Measurements from ENCODE around the gene MAPRE3. TPM values are rescaled to one million over a fixed set of nuclear protein-coding genes. Genes with fewer than 3 reads are reported as not detected.

Gene MAPRE3
- total and polyA plus RNA-seq, 9 of the 15 experiments (the other 6 are each of a cell fraction or from before 2014, with no cell fraction given) = 0.70 to 43.2 (median 12.6) TPM

DNA sequence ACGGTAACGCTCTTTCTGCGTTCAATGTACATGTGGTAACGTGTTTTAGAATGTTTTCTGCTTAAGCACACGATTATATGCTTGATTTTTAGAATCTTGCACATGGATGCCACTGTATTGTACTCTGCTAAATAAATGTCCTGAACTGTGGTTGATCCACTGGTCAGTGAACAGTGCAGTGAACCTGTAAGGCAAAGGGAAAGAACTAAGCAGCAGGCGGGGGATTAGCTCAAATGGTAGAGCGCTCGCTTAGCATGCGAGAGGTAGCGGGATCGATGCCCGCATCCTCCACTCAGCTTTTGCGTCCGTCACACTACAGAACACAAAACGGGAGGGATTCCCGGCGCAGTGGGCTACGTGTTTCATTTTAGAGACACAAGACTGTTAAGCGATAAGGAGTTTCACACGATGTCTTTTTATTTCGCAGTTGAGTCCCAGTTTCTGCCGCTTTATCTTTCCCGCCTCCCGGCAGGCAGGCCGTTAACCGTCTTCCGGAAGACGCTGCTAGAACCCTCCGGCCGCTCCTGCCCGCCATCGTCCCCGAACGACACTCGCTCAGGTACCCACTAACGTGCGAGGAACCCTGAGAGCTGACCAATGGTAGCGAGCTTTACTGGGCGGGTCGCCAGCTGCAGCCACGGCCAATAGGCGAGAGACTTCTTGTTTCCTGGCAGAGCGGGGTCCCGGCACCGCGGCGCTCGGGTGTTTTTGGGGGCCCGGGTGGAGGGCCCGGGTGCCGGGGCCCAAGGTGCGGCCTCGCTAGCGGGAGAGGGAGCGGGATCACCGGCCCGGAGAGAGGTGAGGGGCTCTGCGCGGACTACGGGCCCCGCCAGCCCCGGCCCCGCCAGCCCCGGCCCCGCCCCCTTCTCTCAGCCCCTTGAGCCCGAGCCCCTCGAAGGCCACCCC, 80.8 kb downstream of the MAPRE3 start, which contains the start of gene AGBL5 (continued):
- TF ChIP-seq, protein P1, sequence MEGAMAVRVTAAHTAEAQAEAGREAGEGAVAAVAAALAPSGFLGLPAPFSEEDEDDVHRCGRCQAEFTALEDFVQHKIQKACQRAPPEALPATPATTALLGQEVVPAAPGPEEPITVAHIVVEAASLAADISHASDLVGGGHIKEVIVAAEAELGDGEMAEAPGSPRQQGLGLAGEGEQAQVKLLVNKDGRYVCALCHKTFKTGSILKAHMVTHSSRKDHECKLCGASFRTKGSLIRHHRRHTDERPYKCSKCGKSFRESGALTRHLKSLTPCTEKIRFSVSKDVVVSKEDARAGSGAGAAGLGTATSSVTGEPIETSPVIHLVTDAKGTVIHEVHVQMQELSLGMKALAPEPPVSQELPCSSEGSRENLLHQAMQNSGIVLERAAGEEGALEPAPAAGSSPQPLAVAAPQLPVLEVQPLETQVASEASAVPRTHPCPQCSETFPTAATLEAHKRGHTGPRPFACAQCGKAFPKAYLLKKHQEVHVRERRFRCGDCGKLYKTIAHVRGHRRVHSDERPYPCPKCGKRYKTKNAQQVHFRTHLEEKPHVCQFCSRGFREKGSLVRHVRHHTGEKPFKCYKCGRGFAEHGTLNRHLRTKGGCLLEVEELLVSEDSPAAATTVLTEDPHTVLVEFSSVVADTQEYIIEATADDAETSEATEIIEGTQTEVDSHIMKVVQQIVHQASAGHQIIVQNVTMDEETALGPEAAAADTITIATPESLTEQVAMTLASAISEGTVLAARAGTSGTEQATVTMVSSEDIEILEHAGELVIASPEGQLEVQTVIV (CRISPR knock-in tag; IDR thresholded peaks at IDR 0.05; ENCODE audit: borderline replicate concordance) = no peak
- no peak; the same call in 1 of the 2 replicates for TF ChIP-seq ZNF431 (CRISPR knock-in tag; IDR thresholded peaks at IDR 0.05)
- TF ChIP-seq, protein P2, sequence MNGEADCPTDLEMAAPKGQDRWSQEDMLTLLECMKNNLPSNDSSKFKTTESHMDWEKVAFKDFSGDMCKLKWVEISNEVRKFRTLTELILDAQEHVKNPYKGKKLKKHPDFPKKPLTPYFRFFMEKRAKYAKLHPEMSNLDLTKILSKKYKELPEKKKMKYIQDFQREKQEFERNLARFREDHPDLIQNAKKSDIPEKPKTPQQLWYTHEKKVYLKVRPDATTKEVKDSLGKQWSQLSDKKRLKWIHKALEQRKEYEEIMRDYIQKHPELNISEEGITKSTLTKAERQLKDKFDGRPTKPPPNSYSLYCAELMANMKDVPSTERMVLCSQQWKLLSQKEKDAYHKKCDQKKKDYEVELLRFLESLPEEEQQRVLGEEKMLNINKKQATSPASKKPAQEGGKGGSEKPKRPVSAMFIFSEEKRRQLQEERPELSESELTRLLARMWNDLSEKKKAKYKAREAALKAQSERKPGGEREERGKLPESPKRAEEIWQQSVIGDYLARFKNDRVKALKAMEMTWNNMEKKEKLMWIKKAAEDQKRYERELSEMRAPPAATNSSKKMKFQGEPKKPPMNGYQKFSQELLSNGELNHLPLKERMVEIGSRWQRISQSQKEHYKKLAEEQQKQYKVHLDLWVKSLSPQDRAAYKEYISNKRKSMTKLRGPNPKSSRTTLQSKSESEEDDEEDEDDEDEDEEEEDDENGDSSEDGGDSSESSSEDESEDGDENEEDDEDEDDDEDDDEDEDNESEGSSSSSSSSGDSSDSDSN (IDR thresholded peaks at IDR 0.05; ENCODE audit: borderline replicate concordance in 1 of 2, low read depth in 2 of 2, low read length in 2 of 2) = no peak
- TF ChIP-seq PHTF2 (CRISPR knock-in tag; IDR thresholded peaks at IDR 0.05) = no peak
- TF ChIP-seq MEIS2 (IDR thresholded peaks at IDR 0.05; ENCODE audit: partially characterized antibody) = no peak
- TF ChIP-seq ZNF384 (IDR thresholded peaks at IDR 0.05; ENCODE audit: low read depth, low read length) = no peak
- no peak for TF ChIP-seq GTF2F1 (IDR thresholded peaks at IDR 0.05; ENCODE audit: low read depth, low read length)
- TF ChIP-seq, protein P3, sequence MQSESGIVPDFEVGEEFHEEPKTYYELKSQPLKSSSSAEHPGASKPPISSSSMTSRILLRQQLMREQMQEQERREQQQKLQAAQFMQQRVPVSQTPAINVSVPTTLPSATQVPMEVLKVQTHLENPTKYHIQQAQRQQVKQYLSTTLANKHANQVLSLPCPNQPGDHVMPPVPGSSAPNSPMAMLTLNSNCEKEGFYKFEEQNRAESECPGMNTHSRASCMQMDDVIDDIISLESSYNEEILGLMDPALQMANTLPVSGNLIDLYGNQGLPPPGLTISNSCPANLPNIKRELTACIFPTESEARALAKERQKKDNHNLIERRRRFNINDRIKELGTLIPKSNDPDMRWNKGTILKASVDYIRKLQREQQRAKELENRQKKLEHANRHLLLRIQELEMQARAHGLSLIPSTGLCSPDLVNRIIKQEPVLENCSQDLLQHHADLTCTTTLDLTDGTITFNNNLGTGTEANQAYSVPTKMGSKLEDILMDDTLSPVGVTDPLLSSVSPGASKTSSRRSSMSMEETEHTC (IDR thresholded peaks at IDR 0.05) = no peak
- TF ChIP-seq RNF2 (IDR thresholded peaks at IDR 0.05) = peak; percentile 88
- TF ChIP-seq RBM22 (IDR thresholded peaks at IDR 0.05; ENCODE audit: low read depth, low read length, poor library complexity, severe bottlenecking) = peak; percentile 28
- TF ChIP-seq CTCF (IDR thresholded peaks at IDR 0.05 in 2 of 3, conservative IDR thresholded peaks at IDR 0.05 in 1 of 3; ENCODE audit: insufficient read depth in 2 of 3, low read depth in 1 of 3, low read length in 3 of 3) = no peak
- no peak for TF ChIP-seq TEAD2 (tag; IDR thresholded peaks at IDR 0.05)
- TF ChIP-seq TFAM (CRISPR knock-in tag; conservative IDR thresholded peaks at IDR 0.05) = no peak
- no peak; the same call in 1 of the 2 replicates for TF ChIP-seq THAP7 (CRISPR knock-in tag; IDR thresholded peaks at IDR 0.05)
- TF ChIP-seq RBM17 (IDR thresholded peaks at IDR 0.05; ENCODE audit: borderline replicate concordance, low read depth, low read length) = no peak
- peak; percentile 85 for TF ChIP-seq RFX1 (IDR thresholded peaks at IDR 0.05)

Measured in K562 (cell line).